ENCODE results near the gene DAZAP1.
"Not testable (repeated sequence)": the region's sequence is repeated elsewhere in the genome, so short reads cannot be mapped to it uniquely, and the experiment has no call there.

The DAZAP1 gene

DNA sequence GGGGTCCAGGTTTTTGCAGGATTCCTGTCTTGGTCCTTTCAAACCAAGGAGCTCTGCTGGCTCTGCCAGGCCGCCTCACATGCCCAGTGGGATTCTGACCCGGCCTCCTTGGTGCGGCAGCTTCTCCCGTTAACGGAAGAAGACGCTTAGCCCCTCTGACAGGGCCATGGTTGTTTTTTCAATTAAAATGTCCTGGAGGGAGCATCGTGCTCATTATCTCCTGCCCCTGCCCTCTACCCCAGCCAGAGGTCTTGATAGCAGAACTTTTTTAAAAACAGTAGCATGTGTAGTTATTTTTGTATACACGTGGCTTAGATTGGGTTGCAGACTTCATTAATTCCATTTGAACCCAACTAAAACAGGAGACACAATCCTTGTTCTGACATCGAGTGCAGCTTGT is 19.4 kb downstream of the DAZAP1 start:
- ATAC-seq = no peak

DNA sequence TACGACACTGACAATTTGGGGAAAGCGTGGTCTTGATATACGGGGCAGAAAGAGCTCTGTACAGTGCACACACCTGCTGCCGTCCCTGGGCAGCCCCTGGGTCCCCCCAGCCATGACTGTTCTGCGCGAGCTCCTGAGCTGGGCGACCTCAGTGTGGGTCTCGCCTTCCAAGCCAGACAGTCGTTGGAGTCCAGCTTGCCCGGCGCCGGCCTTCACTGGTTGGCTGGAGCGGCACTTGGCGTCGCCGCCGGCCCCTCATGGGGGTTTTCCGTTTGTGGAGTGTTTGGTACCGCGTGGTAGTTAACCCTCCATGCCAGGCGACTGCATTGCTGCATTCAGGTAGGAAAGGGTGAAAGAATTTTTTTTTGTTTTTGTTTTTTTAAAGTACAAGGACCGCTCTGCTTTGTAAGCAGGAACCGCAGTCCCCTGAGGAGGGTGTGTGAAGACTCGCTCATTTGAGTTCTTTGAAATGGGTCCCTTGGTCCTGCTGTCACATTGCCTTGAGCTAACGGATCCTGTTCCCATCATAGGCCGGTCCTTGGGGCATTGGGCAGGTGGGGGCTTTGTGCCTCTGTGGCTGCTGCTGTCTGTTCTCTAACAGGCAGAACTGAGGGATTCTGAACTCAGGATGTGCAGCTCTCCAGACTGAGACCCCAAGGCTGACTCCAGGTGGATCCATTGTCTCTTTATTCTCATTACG is 20.0 kb downstream of the DAZAP1 start:
- ATAC-seq = no peak

DNA sequence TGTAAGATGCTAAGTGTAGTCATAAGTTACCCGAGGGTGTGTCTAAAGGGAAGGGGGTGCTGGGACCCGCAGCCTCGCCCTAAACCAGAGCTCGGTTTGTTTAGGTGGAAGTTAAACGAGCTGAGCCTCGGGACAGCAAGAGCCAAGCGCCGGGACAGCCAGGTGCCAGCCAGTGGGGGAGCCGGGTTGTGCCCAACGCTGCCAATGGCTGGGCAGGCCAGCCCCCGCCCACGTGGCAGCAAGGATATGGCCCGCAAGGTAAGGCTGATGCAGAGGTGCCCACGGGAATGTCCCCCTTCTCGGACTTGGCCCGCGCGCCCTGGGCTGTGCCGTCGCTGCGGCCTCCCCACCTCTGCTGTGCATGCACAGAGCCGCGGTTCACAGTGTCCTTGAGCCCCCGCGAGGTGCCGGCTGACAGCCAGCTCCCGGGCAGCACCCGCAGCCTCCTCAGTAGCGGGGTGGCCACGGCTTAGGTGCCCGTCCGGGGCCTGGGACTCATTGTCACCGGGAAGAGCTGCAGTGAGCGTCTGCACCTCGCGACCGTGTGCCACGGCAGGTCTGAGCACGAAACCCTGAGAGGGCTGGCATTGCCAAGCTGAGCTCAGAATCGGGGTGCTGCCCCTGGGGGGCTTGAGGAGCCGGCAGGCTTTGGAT is 21.5 kb downstream of the DAZAP1 start:
- ATAC-seq = no peak

DNA sequence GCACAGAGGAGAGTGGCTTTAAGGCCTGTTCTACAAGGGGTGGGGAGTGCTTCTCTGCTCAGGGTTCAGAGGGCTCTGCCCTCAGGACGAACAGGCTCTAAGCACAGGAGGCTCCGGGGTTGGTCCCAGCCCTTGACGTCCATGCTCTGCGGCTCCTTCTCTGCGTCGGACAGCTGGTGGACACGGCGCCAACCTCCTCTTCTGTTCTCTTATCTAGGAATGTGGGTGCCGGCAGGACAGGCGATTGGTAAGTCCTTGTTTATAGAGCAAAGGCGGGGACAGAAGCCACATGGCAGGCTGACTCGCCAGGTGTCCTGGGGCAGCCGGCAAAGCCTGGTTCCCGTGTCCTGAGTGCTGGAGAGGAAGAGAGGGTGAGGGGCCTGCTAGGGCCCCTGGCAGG is 22.4 kb downstream of the DAZAP1 start:
- no peak for ATAC-seq

DNA sequence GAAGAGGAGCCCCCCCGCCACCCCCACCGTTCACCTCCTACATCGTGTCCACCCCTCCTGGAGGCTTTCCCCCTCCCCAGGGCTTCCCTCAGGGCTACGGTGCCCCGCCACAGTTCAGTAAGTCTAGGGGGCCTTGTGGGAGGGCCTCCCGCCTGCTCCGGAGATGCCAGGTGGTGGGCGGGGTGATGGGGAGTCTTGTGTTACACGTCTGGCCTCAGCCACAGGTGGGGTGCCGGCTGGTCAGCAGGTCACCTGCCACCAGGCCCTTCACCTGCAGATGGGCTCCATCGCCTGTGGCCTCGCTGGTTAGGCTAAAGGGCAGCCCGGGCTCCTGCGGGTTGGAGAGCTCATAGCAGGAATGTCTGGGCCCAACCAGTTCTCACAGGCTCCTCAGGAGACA is 22.9 kb downstream of the DAZAP1 start:
- no peak for ATAC-seq

DNA sequence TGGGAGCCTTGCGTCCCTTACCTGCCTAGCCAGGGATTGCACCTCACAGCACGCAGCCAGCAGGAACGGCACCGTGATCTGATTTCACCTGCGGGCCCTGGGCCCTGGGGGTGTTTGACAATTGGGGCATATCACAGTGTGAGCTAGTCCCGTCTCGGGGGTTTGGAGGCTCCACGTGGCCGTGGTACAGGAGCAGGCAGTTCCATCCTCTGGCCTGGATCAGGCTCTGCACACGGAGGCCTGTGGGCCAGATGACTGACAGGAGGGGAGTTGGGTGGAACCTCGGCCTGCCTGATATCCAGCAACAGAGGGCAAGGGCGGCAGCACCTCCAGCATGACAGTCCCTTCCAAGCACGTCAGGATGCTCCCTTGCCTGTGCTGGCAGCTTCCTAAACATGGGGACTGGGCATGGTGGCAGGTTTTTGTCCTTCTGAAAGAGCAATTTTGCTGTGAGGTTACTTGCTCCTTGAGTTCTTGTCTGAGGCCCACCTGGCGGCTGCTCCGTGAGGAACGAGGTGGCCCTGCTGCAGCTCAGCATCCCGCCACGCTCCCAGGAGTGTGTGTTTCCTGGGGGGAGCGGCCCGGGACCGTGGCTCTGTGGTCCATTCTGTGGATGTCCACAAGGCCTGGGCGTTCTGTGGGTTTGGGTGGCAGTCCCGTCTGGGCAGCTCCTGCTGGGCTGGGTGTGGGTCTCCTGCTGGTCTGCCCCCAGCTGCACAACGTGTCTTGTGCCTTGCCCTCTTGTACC is 24.5 kb downstream of the DAZAP1 start:
- no peak for ATAC-seq

DNA sequence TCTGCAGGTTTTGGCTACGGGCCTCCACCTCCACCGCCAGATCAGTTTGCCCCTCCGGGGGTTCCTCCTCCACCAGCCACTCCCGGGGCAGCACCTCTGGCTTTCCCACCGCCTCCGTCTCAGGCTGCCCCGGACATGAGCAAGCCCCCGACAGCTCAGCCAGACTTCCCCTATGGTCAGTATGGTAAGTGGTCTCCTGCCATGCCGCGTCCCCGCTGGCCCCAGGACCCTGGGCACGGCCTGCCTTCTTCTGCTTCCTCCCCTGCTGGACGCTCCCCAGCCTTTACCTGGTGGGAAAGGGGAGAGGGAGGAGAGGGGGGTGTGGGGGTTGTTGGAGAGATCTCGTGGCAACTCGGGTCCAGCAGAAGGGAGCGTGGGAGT is 25.1 kb downstream of the DAZAP1 start:
- ATAC-seq = no peak

DNA sequence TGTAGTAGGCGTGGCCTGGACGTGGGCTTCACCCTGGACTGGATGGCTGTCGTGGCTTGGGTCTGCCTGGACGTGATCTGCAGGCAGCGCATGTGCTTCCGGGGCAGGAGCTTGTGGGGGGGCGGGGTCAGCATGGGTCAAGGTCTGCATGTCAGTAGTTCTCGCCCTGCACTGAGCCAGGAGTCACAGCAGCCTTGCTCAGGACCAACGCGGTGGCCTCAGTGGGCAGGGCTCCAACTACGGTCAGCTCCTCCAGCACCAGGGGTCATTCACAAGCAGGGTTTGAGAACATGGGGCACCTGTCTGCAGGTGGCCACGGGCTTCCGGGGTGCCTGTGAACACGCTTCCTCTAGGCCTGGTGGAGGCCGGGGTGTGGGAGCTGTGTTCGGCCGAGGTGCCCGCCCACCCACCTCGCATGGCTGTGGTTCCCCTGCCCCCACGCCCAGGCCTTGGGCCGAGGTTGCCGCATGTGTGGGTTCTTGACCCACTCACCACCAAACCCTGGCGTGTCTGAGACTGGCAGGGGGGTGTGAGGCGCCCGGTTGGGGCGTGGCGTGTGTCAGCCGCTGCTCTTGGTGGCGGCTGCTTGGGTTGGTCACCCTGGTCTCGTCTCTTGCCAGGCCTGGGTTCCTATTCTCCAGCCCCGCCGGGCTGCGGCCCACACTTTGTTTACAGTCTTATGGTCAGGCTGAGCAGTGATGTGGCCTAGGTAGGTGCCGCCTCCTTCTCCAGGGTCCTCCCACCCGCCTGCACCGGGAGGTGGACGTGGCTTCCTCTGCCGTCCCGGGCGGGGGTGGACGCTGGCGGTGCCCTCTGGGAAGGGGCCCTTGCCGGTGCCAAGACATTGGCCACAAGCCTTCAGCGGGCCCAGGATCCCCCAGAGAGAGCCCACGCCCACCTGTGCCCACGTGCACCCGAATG is 26.0 kb downstream of the DAZAP1 start:
- no peak for ATAC-seq

DNA sequence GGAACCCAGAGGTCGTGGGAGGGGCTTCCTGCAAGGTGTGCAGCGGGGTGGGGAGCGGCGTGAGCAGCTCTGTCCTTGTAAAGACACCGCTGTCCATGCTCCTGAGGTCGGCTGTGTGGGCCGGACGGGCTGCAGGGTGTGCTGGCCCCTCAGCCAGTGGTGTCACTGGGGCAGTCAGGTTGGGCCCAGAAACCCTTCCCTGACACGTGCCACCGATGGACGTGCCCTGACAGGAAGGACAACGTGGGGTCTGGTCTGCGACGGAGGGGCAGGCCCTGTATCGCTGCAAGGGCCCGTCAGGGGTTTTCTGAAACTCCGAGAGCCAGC is 26.6 kb downstream of the DAZAP1 start:
- ATAC-seq = no peak

DNA sequence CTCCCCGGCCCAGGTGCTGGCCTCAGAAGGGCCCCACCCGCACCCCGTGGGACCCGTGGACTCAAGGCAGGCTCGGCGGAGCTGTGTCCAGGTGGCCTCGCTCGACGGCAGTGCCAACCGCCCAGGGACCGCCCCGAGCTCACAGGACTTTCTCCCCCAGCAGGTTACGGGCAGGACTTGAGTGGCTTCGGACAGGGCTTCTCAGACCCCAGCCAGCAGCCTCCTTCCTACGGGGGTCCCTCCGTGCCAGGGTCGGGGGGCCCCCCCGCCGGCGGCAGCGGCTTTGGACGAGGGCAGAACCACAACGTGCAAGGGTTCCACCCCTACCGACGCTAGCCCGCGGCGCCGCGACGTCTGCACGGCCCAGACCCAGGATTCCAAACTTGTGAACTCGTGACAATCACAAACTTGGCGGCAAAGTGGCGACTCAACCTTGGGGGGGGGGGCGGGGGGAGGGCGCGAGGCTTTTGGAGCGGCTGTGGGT is 27.2 kb downstream of the DAZAP1 start:
- ATAC-seq = no peak

DNA sequence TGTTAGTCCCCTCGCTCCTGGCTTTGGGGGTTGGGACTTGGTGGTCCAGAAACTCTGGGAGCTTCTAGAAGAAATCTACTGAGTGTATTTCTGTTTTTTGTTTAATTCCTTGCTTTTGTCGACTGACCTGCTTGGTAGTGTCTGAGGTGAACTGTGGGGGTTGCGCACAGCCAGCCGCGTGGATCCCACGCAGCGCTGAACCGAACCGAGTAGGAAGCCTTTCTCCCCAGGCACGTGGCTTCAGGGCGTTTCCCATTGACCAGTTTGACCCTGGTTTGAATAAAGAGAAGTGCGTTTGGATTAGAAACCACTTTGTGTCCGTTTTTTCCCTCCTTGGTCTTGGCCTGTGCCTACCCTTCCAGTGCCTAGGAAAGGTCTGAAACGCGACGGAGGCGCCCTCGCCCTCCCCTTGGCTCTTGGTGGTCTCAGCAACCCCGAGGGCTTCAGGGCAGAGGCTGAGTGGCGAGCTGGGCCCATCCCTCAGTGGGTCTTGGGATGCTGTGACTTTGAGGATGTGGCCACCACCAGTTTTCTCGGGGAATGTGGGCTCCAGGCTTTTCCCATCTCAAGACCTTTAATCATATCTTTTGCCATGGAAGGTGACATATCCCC is 28.1 kb downstream of the DAZAP1 start:
- ATAC-seq = no peak

DNA sequence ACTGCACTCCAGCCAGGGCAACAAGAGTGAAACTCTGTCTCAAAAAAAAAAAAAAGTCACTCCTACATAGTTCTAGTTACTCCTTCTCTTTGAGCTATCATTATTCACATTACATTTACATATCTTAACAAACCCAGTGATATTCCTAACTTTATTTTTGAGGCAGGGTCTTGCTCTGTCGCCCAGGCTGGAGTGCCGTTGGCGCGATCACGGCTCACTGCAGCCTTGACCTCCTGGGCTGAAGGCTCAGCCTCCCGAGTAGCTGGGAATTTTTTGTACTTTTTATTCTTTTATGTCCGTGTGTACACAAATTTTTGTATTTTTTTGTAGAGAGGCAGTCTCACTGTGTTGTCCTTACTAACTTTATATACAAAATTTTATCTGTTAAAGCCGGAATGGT is 30.2 kb downstream of the DAZAP1 start:
- ATAC-seq = no peak

DNA sequence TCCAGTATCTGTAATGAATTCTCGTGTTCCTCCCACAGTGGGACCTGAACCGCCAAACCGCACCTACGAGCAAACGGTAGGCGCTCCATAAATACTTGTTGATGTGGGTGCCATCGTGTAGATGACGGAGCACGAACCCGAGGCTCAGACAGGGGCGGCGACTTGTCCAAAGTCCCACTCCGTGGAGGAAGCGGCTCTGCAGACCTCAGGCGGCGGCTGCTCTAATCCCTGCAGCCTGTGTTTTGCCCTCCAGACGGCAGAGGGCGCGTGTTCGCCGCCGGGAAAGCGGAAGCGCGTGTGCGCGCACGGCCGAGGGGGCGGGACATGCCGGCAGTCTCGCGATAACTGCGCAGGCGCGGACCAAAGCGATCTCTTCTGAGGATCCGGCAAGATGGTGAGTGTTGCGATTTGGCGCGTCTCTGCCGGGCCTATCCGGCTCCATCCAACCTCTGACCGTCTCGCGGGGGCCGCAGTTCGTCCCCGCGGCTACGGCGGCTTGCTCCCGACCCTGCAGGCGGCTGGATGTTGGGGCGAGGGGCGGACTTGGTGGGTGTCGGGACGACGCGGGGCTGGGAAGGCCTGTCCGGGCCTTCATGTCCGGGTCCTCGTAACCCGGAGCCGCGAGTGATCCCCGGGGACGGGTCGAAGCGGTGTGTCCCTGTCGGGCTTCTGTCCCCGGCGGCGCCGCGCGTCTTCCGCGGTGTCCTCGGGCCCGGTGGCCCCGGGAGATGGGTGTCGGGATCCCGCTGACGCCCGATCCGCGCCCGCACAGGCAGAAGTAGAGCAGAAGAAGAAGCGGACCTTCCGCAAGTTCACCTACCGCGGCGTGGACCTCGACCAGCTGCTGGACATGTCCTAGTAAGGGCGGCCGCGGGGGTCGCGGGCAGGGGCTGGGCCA is 30.9 kb downstream of the DAZAP1 start, which contains the start of gene RPS15:
Gene RPS15 (plus strand): TSS at position 362 of the 898 bp plus-strand sequence. CDS start 30 bp downstream, at position 392.
- ATAC-seq = peak; percentile 83 to 84

DNA sequence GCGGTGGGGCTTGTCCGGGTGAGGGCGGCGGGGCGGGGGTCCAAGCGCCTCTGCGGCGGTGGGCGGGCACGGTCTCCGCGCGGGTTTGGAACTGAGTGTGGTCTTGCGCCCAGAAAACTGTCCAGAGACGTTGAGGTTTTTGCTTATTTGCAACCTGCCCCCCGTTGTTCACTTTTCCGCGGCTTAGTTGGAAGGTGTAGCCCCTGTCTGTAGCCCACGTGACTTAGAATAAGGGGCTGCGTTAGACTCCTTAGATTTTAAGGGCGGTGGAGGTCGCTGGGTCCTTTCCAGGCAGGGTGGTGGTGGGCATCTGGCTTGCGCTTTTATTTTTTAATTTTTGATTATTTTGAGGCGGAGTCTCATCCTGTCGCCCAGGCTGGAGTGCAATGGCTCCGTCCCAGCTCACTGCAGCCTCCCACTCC is 31.6 kb downstream of the DAZAP1 start:
- peak; percentile 4 to 5 for ATAC-seq

DNA sequence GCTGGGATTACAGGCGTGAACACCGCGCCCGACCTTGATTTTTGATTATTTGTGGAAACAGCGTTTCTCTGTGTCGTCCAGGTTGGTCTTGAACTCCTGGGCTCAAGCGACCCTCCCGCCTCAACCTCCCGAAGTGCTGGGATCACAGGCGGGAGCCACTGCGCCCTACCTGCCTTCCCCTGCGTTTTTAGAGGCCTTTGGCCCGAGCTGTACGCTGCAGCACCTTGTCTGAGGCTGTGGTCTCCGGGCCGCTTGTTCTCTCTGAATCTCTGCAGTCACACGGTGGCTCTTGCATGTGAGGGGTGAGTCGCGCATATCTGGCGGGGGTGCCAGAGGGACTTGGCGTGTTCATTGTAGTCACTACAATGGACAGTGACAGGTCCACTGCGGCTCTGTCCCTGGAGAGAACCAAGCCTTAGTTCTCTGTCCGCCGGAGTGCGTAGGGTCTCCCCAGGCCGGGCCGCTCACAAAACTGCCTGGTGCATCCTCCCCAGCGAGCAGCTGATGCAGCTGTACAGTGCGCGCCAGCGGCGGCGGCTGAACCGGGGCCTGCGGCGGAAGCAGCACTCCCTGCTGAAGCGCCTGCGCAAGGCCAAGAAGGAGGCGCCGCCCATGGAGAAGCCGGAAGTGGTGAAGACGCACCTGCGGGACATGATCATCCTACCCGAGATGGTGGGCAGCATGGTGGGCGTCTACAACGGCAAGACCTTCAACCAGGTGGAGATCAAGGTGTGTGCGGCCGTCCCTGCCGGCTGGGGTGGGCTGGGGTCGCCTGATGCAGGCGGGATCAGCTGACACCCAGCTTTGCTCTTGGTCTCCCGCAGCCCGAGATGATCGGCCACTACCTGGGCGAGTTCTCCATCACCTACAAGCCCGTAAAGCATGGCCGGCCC is 32.4 kb downstream of the DAZAP1 start:
- ATAC-seq = not testable (repeated sequence)

DNA sequence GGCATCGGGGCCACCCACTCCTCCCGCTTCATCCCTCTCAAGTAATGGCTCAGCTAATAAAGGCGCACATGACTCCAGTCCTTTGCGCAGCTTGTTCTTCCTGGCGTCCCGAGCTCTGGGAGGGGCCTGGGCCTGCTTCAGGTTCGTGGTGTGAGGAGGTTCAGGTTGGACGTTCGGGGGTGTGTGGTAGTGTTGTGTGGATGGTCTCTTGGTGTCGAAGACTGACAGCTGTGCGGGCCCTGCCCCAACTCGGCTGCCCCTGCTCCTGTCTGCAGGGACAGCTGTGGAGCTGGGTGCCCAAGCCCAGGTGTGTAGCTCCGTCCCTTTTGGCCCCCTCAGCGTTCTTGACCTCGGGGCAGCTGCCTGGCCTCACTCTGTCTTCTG is 33.0 kb downstream of the DAZAP1 start:
- ATAC-seq = no peak

DNA sequence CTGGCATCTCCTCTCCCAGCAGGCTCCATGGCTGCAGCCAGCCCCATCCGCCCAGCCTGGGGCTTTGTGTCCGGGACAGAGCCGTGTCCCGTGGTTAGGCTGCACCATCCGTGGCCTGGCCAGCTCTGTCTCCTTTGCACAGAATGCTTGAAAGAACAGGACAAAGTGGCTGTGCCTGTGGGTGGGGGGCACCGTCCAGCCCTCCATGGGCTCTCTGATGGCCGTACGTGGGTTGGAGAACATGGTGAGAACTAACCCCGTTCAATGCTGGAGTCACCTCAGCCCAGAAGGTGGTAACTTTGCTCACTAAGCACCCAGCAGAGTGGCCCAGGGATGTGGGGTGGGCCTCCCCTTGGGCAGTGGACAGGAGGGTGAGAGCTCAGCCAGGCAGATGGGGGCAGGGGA is 33.6 kb downstream of the DAZAP1 start:
- no peak for ATAC-seq

DNA sequence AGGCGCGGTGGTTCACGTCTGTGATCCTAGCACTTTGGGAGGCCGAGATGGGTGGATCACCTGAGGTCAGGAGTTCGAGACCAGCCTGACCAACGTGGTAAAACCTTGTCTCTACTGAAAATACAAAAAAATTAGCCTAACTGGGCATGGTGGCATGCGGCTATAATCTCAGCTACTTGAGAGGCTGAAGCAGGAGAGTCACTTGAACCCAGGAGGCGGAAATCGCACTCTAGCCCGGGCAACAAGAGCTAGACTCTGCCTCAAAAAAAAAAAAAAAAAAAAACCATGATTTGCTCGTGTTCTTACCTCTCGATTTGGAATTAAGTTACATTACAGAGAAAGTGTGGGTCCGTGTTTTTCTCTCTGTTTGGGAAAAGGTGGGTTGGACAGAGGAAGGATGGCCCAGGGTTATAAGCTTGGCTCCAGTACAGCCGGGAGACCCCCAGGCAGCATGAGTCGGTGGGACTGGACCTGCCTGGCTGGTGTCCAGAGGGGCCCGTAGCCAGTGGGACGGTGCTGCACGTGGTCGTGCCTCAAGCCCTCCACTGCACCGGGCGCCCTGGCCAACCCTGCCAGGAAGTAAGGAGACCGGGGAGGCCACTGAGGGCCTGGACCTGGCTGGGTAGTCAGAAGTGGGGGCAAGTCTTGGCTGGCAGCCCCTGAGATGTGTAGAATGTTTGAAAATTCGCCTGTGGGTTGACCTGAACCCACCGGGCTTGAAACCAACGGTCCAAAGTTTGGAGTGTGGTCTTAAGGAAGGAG is 34.5 kb downstream of the DAZAP1 start:
- ATAC-seq = no peak

DNA sequence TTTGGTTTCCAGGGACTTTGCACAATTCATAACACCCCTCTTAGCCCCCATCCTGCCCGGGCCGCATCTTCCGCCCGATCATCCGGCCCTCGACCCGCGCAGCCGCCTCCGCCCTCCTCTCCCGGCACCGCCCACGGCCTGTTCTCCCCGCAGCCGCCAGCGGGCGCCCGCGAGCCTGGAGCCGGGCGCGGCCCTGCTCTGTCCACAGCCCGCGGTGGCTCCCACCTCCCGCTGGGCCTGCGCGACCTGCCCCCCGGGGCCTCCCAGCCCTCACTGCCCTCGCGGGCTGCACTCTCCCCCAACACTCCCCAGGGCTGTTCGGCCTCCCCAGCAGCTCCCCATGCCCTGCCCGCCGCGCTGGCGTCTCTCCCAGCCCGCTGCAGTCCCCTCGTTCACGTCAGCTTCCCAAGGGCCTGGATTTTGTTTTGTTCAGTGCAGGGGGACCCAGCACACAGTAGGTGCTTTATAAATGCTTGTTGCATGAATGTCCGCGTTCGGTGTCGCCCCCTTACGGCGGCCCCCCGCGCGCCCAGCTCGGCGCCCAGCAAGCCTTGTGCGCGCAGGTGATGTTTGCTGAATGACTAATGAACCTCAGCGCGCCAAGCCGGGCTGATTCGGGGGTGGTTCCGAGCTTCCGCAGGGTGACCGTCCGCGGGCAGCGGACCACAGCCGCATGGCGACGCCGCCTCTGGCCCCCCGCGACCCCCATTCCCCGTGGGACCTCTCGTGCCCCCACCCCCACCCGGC is 38.0 kb downstream of the DAZAP1 start:
- ATAC-seq = peak; percentile 81 to 88

All from activated CD4-positive, CD25-positive, alpha-beta regulatory T cell treated with anti-CD3 and anti-CD28 coated beads, Interleukin-2, amount 50 U/mL, for 24 hours (primary cell).